Measurements from ENCODE around the gene FOXQ1.

DNA sequence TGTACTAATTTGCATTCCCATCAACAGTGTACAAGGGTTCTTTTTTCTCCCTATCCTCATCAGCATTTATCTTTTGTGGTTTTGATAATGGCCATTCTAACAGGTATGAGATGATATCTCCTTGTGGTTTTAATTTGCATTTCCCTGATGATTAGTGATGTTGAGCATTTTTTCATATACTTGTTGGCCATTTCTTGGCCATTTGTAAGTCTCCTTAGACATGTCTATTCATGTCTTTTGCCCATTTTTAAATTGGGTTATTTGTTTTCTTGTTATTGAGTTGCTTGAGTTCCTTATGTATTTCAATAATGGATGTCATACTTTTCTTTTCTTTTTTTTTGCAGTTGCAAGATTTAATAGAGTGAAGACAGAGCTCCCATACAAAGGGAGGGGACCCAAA is 17.8 kb downstream of the FOXQ1 start:
- TF ChIP-seq POLR2AphosphoS5 (IDR thresholded peaks at IDR 0.05) = no peak
- TF ChIP-seq EP300 (IDR thresholded peaks at IDR 0.05) = no peak
- TF ChIP-seq, protein P1, sequence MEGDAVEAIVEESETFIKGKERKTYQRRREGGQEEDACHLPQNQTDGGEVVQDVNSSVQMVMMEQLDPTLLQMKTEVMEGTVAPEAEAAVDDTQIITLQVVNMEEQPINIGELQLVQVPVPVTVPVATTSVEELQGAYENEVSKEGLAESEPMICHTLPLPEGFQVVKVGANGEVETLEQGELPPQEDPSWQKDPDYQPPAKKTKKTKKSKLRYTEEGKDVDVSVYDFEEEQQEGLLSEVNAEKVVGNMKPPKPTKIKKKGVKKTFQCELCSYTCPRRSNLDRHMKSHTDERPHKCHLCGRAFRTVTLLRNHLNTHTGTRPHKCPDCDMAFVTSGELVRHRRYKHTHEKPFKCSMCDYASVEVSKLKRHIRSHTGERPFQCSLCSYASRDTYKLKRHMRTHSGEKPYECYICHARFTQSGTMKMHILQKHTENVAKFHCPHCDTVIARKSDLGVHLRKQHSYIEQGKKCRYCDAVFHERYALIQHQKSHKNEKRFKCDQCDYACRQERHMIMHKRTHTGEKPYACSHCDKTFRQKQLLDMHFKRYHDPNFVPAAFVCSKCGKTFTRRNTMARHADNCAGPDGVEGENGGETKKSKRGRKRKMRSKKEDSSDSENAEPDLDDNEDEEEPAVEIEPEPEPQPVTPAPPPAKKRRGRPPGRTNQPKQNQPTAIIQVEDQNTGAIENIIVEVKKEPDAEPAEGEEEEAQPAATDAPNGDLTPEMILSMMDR (IDR thresholded peaks at IDR 0.05) = no peak

Measured in stomach (tissue), 4 donors.